Vagina (tissue), 2 donors: ENCODE data around the gene AFF3. TPM values are rescaled to one million over a fixed set of nuclear protein-coding genes. Genes with fewer than 3 reads are reported as not detected.

Source experiments
- DNase-seq, 2 donors: peaks; one replicate each; pipeline ENCODE4 v3.0.0-alpha.2; 2017; ENCODE audit errors: extremely low spot score in 2 of 2
- H3K27ac ChIP-seq: fragments of 200-600 bp; sonication (generic); one replicate; pipeline ENCODE4 v1.5.1; 2019
- H3K27me3 ChIP-seq: fragments of 200-600 bp; sonication (generic); one replicate; pipeline ENCODE4 v1.5.1; 2019
- H3K36me3 ChIP-seq, 2 donors: fragments of 200-600 bp; sonication (generic); one replicate each; pipeline ENCODE4 v1.5.1; 2017 to 2019
- H3K4me1 ChIP-seq: fragments of 200-600 bp; sonication (generic); one replicate; pipeline ENCODE4 v1.5.1; 2019
- H3K4me3 ChIP-seq, 2 donors: fragments of 200-600 bp; sonication (generic); 1 replicate in 1 of 2; 2 replicates in 1 of 2; pipeline ENCODE4 v1.5.1; 2016 to 2019
- H3K9me3 ChIP-seq: fragments of 200-600 bp; sonication (generic); one replicate; pipeline ENCODE4 v1.5.1; 2019
- POLR2A ChIP-seq, 2 donors: fragments of 450-650 bp; IDR thresholded peaks; one replicate each; pipeline ENCODE4 v1.6.1; 2017; ENCODE audit warnings: antibody characterized with exemption in 2 of 2, mild to moderate bottlenecking in 2 of 2, moderate library complexity in 2 of 2
- POLR2AphosphoS5 ChIP-seq, 2 donors: sonication (generic); formaldehyde crosslinking; IDR thresholded peaks; one replicate each; pipeline ENCODE4 v1.9.0; 2017; ENCODE audit warnings: antibody characterized with exemption in 2 of 2, mild to moderate bottlenecking in 2 of 2, low read depth in 1 of 2; ENCODE audit not compliant: insufficient read depth in 1 of 2
- intact Hi-C: fragments of 100-400 bp; cut with DNase I; formaldehyde crosslinking; loops from one replicate; pipeline ENCODE4 v1.15.1; 2023
- total RNA-seq: library from RNA; depleted of rRNA; stranded (reverse); fragments of >200 nt; gene quantifications from one replicate; pipeline ENCODE4 v1.2.3, GENCODE V29; 2016
- TF ChIP-seq, protein P1 (sequence below), 3 experiments: fragments of 450-650 bp in 2 of 3; fragments of 200-600 bp in 1 of 3; sonication (generic) in 1 of 3; IDR thresholded peaks; one replicate each; pipeline ENCODE4 v1.5.1; 2017 to 2019; ENCODE audit warnings: antibody characterized with exemption in 3 of 3, mild to moderate bottlenecking in 2 of 3, moderate library complexity in 2 of 3

Gene AFF3
- total RNA-seq, 1 donor from 2014 or later = 7.6 TPM

DNA sequence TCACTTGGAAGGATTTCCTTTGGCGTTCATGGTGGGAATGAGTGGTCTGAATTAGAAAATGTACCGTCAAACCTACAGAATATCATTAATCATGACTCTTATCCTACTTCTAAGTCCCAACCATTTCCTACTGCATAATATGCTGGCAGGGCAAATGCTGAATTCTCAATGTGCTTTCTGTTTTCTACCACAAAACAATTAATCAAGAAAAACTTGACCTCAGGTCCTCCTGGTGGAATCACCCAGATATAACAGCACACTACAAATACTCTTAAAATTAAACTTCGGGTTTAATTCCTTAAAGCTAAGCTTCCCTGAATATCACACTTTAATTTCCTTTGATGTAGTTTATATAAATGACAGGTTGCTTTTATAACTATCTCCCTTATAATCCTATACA is 301.6 kb downstream of the AFF3 start:
- Histone ChIP-seq H3K36me3 (no peaks in the 10 kb centered on the region), H3K27me3 (no peaks in the 10 kb centered on the region), H3K4me1 (no peaks in the 10 kb centered on the region), H3K9me3 (no peaks in the 10 kb centered on the region), H3K4me3 (no peak overlapping the region), H3K27ac (no peak overlapping the region)
- intact Hi-C loops = no loop called here
- TF ChIP-seq POLR2AphosphoS5 (IDR thresholded peaks at IDR 0.05; ENCODE audit: insufficient read depth in 1 of 2, low read depth in 1 of 2) = no peak
- DNase-seq = no peak

DNA sequence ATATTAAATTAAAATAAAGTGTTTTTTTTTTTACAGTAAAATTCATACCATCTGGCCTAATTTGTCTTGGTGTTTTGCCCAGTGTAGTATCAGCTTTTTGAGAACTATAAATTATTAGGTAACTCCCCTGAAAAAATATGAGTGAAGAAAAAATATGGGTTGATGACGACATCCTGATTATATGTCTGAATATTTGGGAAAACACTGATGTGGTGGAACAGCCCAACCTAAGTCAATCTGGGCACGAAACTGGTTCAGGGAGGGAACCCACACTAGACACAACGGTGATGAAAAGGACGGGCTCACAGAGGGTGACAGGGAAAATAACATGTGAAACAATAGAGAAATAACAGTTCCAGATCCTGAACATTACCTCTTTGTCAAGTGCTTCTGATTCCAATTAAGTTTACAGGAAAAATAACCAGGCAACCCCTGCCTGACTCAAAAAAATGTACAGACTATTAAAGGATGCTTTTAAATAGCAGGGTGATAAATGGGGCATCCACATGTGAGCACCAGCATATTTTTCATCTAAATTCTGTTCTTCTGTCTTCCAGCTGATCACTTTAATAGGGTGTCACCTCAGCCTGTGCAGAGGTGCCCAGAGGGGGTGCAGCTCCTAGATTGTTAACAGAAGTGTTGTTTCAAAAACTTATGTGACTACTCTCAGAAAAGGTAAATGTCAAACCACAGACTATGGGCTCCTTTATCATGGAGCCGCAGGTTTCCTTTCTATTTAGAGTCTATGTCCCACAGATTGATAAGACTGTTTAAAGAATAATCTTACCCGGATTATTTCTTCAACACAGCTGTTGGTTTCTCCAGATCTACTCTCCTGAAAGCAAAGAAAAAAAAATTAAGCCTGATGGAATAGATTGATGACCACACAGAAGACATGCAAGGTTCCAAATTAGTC is 305.4 kb downstream of the AFF3 start:
- Histone ChIP-seq H3K4me1 (no peaks in the 10 kb centered on the region), H3K4me3 (no peak overlapping the region), H3K27me3 (no peaks in the 10 kb centered on the region), H3K27ac (no peak overlapping the region), H3K36me3 (no peaks in the 10 kb centered on the region), H3K9me3 (no peaks in the 10 kb centered on the region)
- no peak for DNase-seq
- TF ChIP-seq POLR2A (IDR thresholded peaks at IDR 0.05) (no peak), POLR2AphosphoS5 (IDR thresholded peaks at IDR 0.05; ENCODE audit: insufficient read depth in 1 of 2, low read depth in 1 of 2) (no peak)
- TF ChIP-seq, protein P1, sequence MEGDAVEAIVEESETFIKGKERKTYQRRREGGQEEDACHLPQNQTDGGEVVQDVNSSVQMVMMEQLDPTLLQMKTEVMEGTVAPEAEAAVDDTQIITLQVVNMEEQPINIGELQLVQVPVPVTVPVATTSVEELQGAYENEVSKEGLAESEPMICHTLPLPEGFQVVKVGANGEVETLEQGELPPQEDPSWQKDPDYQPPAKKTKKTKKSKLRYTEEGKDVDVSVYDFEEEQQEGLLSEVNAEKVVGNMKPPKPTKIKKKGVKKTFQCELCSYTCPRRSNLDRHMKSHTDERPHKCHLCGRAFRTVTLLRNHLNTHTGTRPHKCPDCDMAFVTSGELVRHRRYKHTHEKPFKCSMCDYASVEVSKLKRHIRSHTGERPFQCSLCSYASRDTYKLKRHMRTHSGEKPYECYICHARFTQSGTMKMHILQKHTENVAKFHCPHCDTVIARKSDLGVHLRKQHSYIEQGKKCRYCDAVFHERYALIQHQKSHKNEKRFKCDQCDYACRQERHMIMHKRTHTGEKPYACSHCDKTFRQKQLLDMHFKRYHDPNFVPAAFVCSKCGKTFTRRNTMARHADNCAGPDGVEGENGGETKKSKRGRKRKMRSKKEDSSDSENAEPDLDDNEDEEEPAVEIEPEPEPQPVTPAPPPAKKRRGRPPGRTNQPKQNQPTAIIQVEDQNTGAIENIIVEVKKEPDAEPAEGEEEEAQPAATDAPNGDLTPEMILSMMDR (IDR thresholded peaks at IDR 0.05) = no peak
- intact Hi-C loops = no loop called here

DNA sequence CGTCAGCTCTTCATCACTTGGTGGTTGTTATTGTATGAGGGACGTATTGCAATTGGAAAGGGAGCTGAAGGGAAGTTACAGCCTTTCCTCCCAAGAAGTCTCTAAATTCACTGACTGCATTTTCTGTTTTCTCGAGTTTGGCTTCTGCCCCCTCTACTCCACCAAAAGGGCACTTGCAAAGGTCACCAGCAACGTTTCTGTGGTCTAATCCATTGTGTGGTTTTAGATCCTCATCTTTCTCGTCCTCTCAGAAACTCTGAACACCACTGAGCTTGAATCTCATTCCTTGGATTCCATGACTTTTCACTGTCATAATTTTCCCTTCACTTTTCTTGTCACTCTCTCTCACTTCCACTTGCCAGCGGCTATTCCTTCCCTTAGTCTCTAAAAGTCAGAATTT is 308.0 kb downstream of the AFF3 start:
- no peaks in the 10 kb centered on the region for H3K4me1 ChIP-seq
- H3K9me3 ChIP-seq = no peaks in the 10 kb centered on the region
- TF ChIP-seq POLR2A (IDR thresholded peaks at IDR 0.05) = no peak
- H3K36me3 ChIP-seq = no peaks in the 10 kb centered on the region
- no peak overlapping the region for H3K4me3 ChIP-seq
- H3K27me3 ChIP-seq = no peaks in the 10 kb centered on the region
- no peak for DNase-seq
- intact Hi-C loops = no loop called here
- no peak overlapping the region for H3K27ac ChIP-seq

DNA sequence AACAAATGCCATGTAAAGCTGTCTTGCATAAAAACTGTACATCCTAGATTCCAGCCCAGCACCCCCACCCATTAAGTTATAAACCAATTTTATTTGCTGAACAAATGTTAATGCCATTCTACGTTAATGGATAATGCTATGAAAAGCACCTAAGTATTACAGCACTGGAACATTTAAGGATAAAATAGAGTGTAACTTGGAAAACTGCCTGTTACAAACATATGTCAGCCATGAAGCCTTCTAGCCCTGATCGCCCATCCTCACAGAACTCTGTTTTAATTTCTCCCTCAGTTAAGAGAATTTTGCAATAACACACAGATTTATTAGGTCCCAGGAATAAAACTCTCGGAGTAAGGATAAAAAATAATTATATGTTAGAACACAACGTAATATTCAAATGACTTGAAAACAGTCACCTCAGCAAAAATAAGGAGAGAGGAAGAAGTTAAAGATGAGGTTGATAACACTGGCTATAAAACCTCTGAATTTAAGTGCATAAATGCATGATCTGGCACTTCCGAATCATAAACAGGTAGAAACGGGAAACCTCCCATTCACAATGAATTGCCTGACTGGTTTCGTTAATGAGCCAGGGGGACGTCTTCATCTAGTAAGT is 308.7 kb downstream of the AFF3 start:
- H3K4me3 ChIP-seq = no peak overlapping the region
- intact Hi-C loops = no loop called here
- no peak for DNase-seq
- no peaks in the 10 kb centered on the region for H3K4me1 ChIP-seq
- no peaks in the 10 kb centered on the region for H3K36me3 ChIP-seq
- TF ChIP-seq POLR2A (IDR thresholded peaks at IDR 0.05) = no peak
- TF ChIP-seq, protein P1 (IDR thresholded peaks at IDR 0.05) = no peak
- no peak for TF ChIP-seq POLR2AphosphoS5 (IDR thresholded peaks at IDR 0.05; ENCODE audit: insufficient read depth in 1 of 2, low read depth in 1 of 2)
- no peak overlapping the region for H3K27ac ChIP-seq
- H3K27me3 ChIP-seq = no peaks in the 10 kb centered on the region
- H3K9me3 ChIP-seq = no peaks in the 10 kb centered on the region

DNA sequence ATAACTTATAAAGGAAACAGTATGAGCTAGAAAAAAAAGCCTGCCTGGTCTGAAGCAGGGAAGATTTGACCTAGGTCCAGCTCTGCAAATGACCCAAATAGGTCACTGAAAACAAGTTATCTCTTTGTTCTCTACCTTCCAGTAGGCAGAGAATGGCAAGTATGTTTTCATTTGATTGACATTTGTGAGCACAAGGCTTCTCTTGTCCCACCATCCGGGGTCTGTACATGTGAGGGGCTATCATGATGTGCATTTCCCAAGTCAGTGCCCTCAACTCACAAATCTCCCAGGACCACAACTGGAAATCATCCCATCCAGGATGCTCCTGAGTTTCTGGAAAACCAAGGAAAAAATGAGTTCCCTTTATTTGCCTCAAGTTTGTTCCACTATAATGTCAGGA is 309.5 kb downstream of the AFF3 start:
- no peaks in the 10 kb centered on the region for H3K27me3 ChIP-seq

More for the DNA sequence above, 309.5 kb downstream of the AFF3 start:
- Histone ChIP-seq H3K36me3 (no peaks in the 10 kb centered on the region), H3K9me3 (no peaks in the 10 kb centered on the region), H3K4me3 (no peak overlapping the region), H3K27ac (no peak overlapping the region), H3K4me1 (no peaks in the 10 kb centered on the region)
- no peak for DNase-seq
- intact Hi-C loops = no loop called here
- TF ChIP-seq, protein P1 (IDR thresholded peaks at IDR 0.05) = no peak
- TF ChIP-seq POLR2AphosphoS5 (IDR thresholded peaks at IDR 0.05; ENCODE audit: insufficient read depth in 1 of 2, low read depth in 1 of 2) (no peak), POLR2A (IDR thresholded peaks at IDR 0.05) (no peak)
